IMR-90 (cell line): ENCODE measurements around the gene SERP1. TPM values are rescaled to one million over a fixed set of nuclear protein-coding genes. Genes with fewer than 3 reads are reported as not detected.
A peak's percentile ranks its signal among the peaks of the same experiment; 100 is the strongest.

ENCODE experiments used
- ATAC-seq: fragments of 200-7000 bp; cut with Tn5 transposase; 2 replicates; pipeline ENCODE4 v1.9.1; 2020; ENCODE audit warnings: low read depth, mild to moderate bottlenecking, moderate library complexity
- BruUV-seq: library from RNA; stranded (reverse); fragments of 400-500 nt; replicated peaks from 2 replicates; lab custom pipeline; 2021; lab: Mats Ljungman, UMichigan
- CTCF ChIA-PET: fragments of 300-600 bp; formaldehyde crosslinking; extraction: SDS; loops from one replicate; lab custom pipeline; 2021; ENCODE audit warnings: antibody characterized with exemption; lab: Yijun Ruan, JAX
- POLR2A ChIA-PET: fragments of 300-600 bp; sonication (Branson Sonifier 250); formaldehyde crosslinking; loops from one replicate; lab custom pipeline; 2022; ENCODE audit warnings: antibody characterized with exemption; ENCODE audit not compliant: unreplicated experiment; lab: Charles Lee
- DNase-seq: peaks from one replicate; pipeline ENCODE4 v3.0.0; 2013
- H2AFZ ChIP-seq: replicated peaks from 2 replicates; pipeline ENCODE3; 2013; ENCODE audit warnings: low read length, mild to moderate bottlenecking; ENCODE audit not compliant: poor library complexity
- H2AK5ac ChIP-seq: 2 replicates; pipeline ENCODE4 v1.6.1; 2013; ENCODE audit warnings: low read depth, low read length, inconsistent platforms
- H2AK9ac ChIP-seq: replicated peaks from 2 replicates; pipeline ENCODE3; 2013; ENCODE audit warnings: mild to moderate bottlenecking, low read depth, low read length, moderate library complexity; ENCODE audit not compliant: poor library complexity
- H2BK120ac ChIP-seq: 2 replicates; pipeline ENCODE4 v1.6.1; 2013; ENCODE audit warnings: low read depth, low read length, inconsistent platforms
- H2BK15ac ChIP-seq: 3 replicates; pipeline ENCODE4 v1.6.1; 2013; ENCODE audit warnings: low read depth, low read length, inconsistent platforms
- H2BK20ac ChIP-seq: 2 replicates; pipeline ENCODE4 v1.6.1; 2013; ENCODE audit warnings: low read depth, mild to moderate bottlenecking, inconsistent platforms, low read length, moderate library complexity
- H2BK5ac ChIP-seq: 2 replicates; pipeline ENCODE4 v1.6.1; 2013; ENCODE audit warnings: mild to moderate bottlenecking, low read depth, low read length, inconsistent platforms; ENCODE audit not compliant: poor library complexity, severe bottlenecking
- H3K14ac ChIP-seq: replicated peaks from 2 replicates; pipeline ENCODE4 v1.6.1; 2013; ENCODE audit warnings: low read depth, low read length, inconsistent platforms
- H3K18ac ChIP-seq: 2 replicates; pipeline ENCODE4 v1.6.1; 2013; ENCODE audit warnings: low read depth, low read length, control low read depth
- H3K23ac ChIP-seq: 2 replicates; pipeline ENCODE4 v1.6.1; 2013; ENCODE audit warnings: low read depth, low read length, inconsistent platforms
- H3K27ac ChIP-seq: 2 replicates; pipeline ENCODE4 v1.5.1; 2013; ENCODE audit warnings: mild to moderate bottlenecking, control low read depth, low read length; ENCODE audit not compliant: insufficient read depth
- H3K27me3 ChIP-seq: 2 replicates; pipeline ENCODE4 v1.6.1; 2013; ENCODE audit warnings: low read length; ENCODE audit not compliant: control insufficient read depth, insufficient read depth
- H3K36me3 ChIP-seq: 2 replicates; pipeline ENCODE4 v1.6.1; 2013; ENCODE audit warnings: low read length, mixed read lengths; ENCODE audit not compliant: control insufficient read depth, insufficient read depth
- H3K4ac ChIP-seq: 2 replicates; pipeline ENCODE4 v1.6.1; 2013; ENCODE audit warnings: low read depth, low read length, inconsistent platforms
- H3K4me1 ChIP-seq: 2 replicates; pipeline ENCODE4 v1.6.1; 2013; ENCODE audit warnings: low read length, mixed read lengths; ENCODE audit not compliant: control insufficient read depth, insufficient read depth
- H3K4me2 ChIP-seq: 2 replicates; pipeline ENCODE4 v1.6.1; 2013; ENCODE audit warnings: low read depth, mild to moderate bottlenecking, control low read depth, low read length, moderate library complexity
- H3K4me3 ChIP-seq: 2 replicates; pipeline ENCODE4 v1.5.1; 2013; ENCODE audit warnings: low read depth, mild to moderate bottlenecking, control low read depth, low read length, moderate library complexity; ENCODE audit not compliant: insufficient read depth
- H3K56ac ChIP-seq: 2 replicates; pipeline ENCODE4 v1.6.1; 2013; ENCODE audit warnings: low read length, inconsistent platforms; ENCODE audit not compliant: insufficient read depth; ENCODE audit errors: extremely low read depth
- H3K79me1 ChIP-seq, 2 experiments: 2 replicates each; pipeline ENCODE4 v1.6.1; 2013; ENCODE audit warnings: low read length in 2 of 2, inconsistent platforms in 1 of 2, low read depth in 1 of 2
- H3K9ac ChIP-seq: 2 replicates; pipeline ENCODE4 v1.6.1; 2013; ENCODE audit warnings: low read depth, low read length, control low read depth
- H3K9me1 ChIP-seq: 2 replicates; pipeline ENCODE4 v1.6.1; 2013; ENCODE audit warnings: low read length, inconsistent platforms; ENCODE audit not compliant: insufficient read depth
- H3K9me3 ChIP-seq: 2 replicates; pipeline ENCODE4 v1.6.1; 2013; ENCODE audit warnings: low read length; ENCODE audit not compliant: control insufficient read depth, insufficient read depth
- H4K20me1 ChIP-seq: 2 replicates; pipeline ENCODE4 v1.6.1; 2013; ENCODE audit warnings: low read length, inconsistent platforms; ENCODE audit not compliant: insufficient read depth
- H4K5ac ChIP-seq: 2 replicates; pipeline ENCODE4 v1.6.1; 2013; ENCODE audit warnings: mild to moderate bottlenecking, low read depth, low read length, control low read depth
- H4K8ac ChIP-seq, 2 experiments: 2 replicates each; pipeline ENCODE4 v1.6.1; 2013; ENCODE audit warnings: low read depth in 2 of 2, low read length in 2 of 2, control low read depth in 1 of 2, inconsistent platforms in 1 of 2
- H4K91ac ChIP-seq: 2 replicates; pipeline ENCODE4 v1.6.1; 2013; ENCODE audit warnings: low read depth, low read length, inconsistent platforms; ENCODE audit not compliant: insufficient read depth
- CTCF ChIP-seq: conservative IDR thresholded peaks from 2 replicates; pipeline ENCODE4 v1.5.1; 2012; ENCODE audit warnings: mild to moderate bottlenecking, low read depth, low read length, improper control_type of control experiment
- MAFK ChIP-seq: IDR thresholded peaks from 2 replicates; pipeline ENCODE4 v1.6.1; 2012; ENCODE audit warnings: low read depth, low read length, improper control_type of control experiment
- NFE2L2 ChIP-seq: fragments of 150-350 bp; IDR thresholded peaks from 2 replicates; pipeline ENCODE4 v1.6.1; 2016; ENCODE audit warnings: low read depth, mild to moderate bottlenecking, low read length
- USF2 ChIP-seq: fragments of 150-350 bp; IDR thresholded peaks from 2 replicates; pipeline ENCODE4 v1.6.1; 2017; ENCODE audit warnings: mild to moderate bottlenecking, antibody characterized with exemption, low read length, low read depth
- WGBS, 2 experiments: methylation state at CpG; one replicate each; pipeline versions ENCODE4 v1.1.5 to v1.1.7; 2013; ENCODE audit warnings: missing lambda C conversion rate in 2 of 2; ENCODE audit not compliant: insufficient read length in 1 of 2; ENCODE audit errors: extremely low coverage in 2 of 2; 5-methylcytosine and 5-hydroxymethylcytosine counted together
- dilution Hi-C: fragments of 300-500 bp; cut with HindIII; formaldehyde crosslinking; loops from one replicate; pipeline ENCODE4 v1.14.3; 2018; ENCODE audit warnings: low sequenced_read_pairs; ENCODE audit not compliant: unreplicated experiment
- in situ Hi-C: fragments of 300-500 bp; cut with MboI; formaldehyde crosslinking; loops from 3 replicates; pipeline ENCODE4 v1.14.3; 2019; ENCODE audit warnings: low sequenced_read_pairs, inconsistent platforms, mixed read lengths
- intact Hi-C: fragments of 100-400 bp; cut with micrococcal nuclease; formaldehyde crosslinking; loops from 2 replicates; pipeline ENCODE4 v1.10.0; 2022
- polyA plus RNA-seq, 3 experiments: library from polyadenylated mRNA; depleted of rRNA; stranded (reverse); fragments of >200 nt; gene quantifications; 2 replicates each; pipeline ENCODE4 v1.2.3, GENCODE V29; 2012; ENCODE audit warnings: low replicate concordance in 1 of 3
- total RNA-seq: library from RNA; depleted of rRNA; stranded (reverse); fragments of >200 nt; gene quantifications from 2 replicates; pipeline ENCODE4 v1.2.3, GENCODE V29; 2012

The SERP1 gene
- total and polyA plus RNA-seq, 2 of the 4 experiments (the other 2 are of a cell fraction), result 64.0 to 73.4 TPM

- no peaks in the 10 kb centered on the region for H3K36me3 ChIP-seq
- CTCF ChIA-PET, result no interaction called here
- no peaks in the 10 kb centered on the region for H3K4me1 ChIP-seq
- dilution Hi-C loops, result no loop called here
- WGBS, 2 experiments, result no CpG with 5 or more reads among the region's 4 CpGs
- no peak overlapping the region for H2BK120ac ChIP-seq
- H3K4me2 ChIP-seq, result no peak overlapping the region
- no peak overlapping the region for H2AK5ac ChIP-seq
- H4K8ac ChIP-seq, result no peak overlapping the region
- H3K9me1 ChIP-seq, result no peaks in the 10 kb centered on the region
- POLR2A ChIA-PET, result no interaction called here
- H2BK20ac ChIP-seq, result no peak overlapping the region
- no peak overlapping the region for H3K9ac ChIP-seq
- in situ Hi-C loops, result no loop called here
- DNase-seq (no peak), ATAC-seq (no peak)
- no peak overlapping the region for H3K18ac ChIP-seq
- no peak overlapping the region for H3K4ac ChIP-seq
- no peak overlapping the region for H2BK5ac ChIP-seq
- H2AK9ac ChIP-seq, result no peak overlapping the region
- H4K20me1 ChIP-seq, result no peaks in the 10 kb centered on the region
- TF ChIP-seq MAFK, result peak; percentile 64
- peak; percentile 91 for TF ChIP-seq NFE2L2
- no peak for TF ChIP-seq USF2
- TF ChIP-seq CTCF, result no peak
- no peak overlapping the region for H3K4me3 ChIP-seq
- H3K27ac ChIP-seq, result no peak overlapping the region
- no peak overlapping the region for H4K91ac ChIP-seq
- intact Hi-C loops, result loop anchor here (10.0 kb wide), 1 partner anchor 580 kb away; no protein-coding TSS in a partner anchor
- no peak overlapping the region for H4K5ac ChIP-seq
- no TSS peak for BruUV-seq
- H3K14ac ChIP-seq, result no peak overlapping the region
- H2BK15ac ChIP-seq, result no peak overlapping the region
- no peak overlapping the region for H3K56ac ChIP-seq
- H3K79me1 ChIP-seq, result no peaks in the 10 kb centered on the region
- no peak overlapping the region for H3K23ac ChIP-seq
- H2AFZ ChIP-seq, result no peak overlapping the region
- H3K9me3 ChIP-seq, result no peaks in the 10 kb centered on the region
- H3K27me3 ChIP-seq, result no peaks in the 10 kb centered on the region
These were observed 31.1 kb downstream of the SERP1 start for GRCh38 chr3:150515210-150515609.
